NCI-H2107 treated with DMSO at 0.1 percent for 48 hours (cell line): ENCODE data around the gene PARL.

Experiments used
- DNase-seq: peaks from one replicate; lab custom pipeline; 2025; ENCODE audit not compliant: unreplicated experiment; lab: John Stamatoyannopoulos, UW

Gene PARL

GRCh38 chr3:183818041-183818620 is 66.5 kb downstream of the PARL start:
- DNase-seq: no peak

- DNase-seq: no peak
These were observed 67.0 kb downstream of the PARL start for GRCh38 chr3:183817639-183818038.

- no peak for DNase-seq
These were observed 67.8 kb downstream of the PARL start for GRCh38 chr3:183816681-183817510.

- peak; percentile 90 for DNase-seq
These were observed 68.7 kb downstream of the PARL start for GRCh38 chr3:183815951-183816475.

- peak; percentile 90 for DNase-seq
These were observed 69.1 kb downstream of the PARL start for GRCh38 chr3:183815563-183815940.

GRCh38 chr3:183814240-183814639 is 70.4 kb downstream of the PARL start:
- no peak for DNase-seq

- DNase-seq: no peak
These were observed 71.8 kb downstream of the PARL start for GRCh38 chr3:183812761-183813445.

- DNase-seq: no peak
These were observed 73.0 kb downstream of the PARL start for GRCh38 chr3:183811638-183812037.

- DNase-seq: no peak
These were observed 73.8 kb downstream of the PARL start for GRCh38 chr3:183810643-183811594.

- DNase-seq: no peak
These were observed 75.4 kb downstream of the PARL start for GRCh38 chr3:183809270-183809669.

GRCh38 chr3:183808355-183808754 is 76.3 kb downstream of the PARL start:
- DNase-seq: no peak

GRCh38 chr3:183807881-183808280 is 76.8 kb downstream of the PARL start:
- DNase-seq: no peak

GRCh38 chr3:183807209-183807728 is 77.4 kb downstream of the PARL start:
- DNase-seq: peak; percentile 100

GRCh38 chr3:183802989-183803388 is 81.7 kb downstream of the PARL start:
- peak; percentile 30 for DNase-seq

- no peak for DNase-seq
These were observed 83.1 kb downstream of the PARL start for GRCh38 chr3:183801601-183802000.

GRCh38 chr3:183800243-183800863 is 84.3 kb downstream of the PARL start:
- no peak for DNase-seq

- no peak for DNase-seq
These were observed 85.2 kb downstream of the PARL start for GRCh38 chr3:183799461-183799860.

GRCh38 chr3:183797996-183798395 is 86.7 kb downstream of the PARL start:
- DNase-seq: no peak

- no peak for DNase-seq
These were observed 88.3 kb downstream of the PARL start for GRCh38 chr3:183796372-183796771.

- no peak for DNase-seq
These were observed 90.2 kb downstream of the PARL start for GRCh38 chr3:183794452-183794851.
